ENCODE data around the gene MAP1B.
"Not testable (repeated sequence)": the region's sequence is repeated elsewhere in the genome, so short reads cannot be mapped to it uniquely, and the experiment has no call there.

Gene MAP1B

DNA sequence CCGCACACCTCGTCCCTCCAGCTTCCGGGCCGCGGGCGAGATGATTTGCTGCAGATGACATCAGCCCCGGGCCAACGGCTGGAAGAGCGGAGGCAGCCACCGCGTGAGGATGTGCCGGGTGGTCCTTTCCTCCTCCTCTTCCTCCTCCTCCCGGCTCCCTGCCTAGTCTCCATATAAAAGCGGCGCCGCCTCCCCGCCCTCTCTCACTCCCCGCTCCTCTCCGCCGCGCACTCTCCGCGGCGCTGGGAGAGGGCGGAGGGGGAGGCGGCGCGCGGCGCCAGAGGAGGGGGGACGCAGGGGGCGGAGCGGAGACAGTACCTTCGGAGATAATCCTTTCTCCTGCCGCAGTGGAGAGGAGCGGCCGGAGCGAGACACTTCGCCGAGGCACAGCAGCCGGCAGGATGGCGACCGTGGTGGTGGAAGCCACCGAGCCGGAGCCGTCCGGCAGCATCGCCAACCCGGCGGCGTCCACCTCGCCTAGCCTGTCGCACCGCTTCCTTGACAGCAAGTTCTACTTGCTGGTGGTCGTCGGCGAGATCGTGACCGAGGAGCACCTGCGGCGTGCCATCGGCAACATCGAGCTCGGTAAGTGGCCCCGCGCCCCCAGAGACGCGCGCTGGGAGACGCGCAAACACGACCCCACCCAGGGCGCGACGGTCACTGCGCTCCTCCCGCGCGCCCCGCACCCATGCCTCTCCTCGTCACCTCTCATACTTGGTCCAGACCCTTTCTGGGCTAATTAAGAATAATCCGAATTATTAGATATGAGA is at the start of gene MAP1B:
MAP1B (plus strand) TSS at position 345 of the 770 bp plus-strand sequence; CDS start at position 402, 57 bp downstream.
- no peak for DNase-seq (ENCODE audit: low read depth in 1 of 2, low spot score in 1 of 2)

DNA sequence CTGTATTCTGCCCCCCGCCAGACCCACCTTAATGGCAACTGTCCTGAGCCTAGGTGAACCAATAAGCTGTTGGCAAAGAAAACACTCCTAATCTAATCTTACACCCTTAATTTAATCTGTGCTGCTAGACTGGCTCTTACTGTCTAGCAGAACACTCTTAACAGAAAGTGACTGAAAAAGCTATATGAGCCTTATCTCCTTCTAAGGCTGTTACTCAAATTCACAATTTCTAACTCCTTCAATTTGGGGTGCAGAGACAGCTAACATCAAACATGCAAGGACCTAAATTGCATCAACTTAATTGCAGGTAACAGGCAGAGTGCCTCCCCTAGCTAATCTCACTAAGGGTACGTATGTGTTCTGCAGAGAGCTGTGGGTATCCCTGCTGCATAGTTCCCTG is 49.5 kb upstream of the MAP1B start:
- no peak for DNase-seq (ENCODE audit: low read depth in 1 of 2, low spot score in 1 of 2)

DNA sequence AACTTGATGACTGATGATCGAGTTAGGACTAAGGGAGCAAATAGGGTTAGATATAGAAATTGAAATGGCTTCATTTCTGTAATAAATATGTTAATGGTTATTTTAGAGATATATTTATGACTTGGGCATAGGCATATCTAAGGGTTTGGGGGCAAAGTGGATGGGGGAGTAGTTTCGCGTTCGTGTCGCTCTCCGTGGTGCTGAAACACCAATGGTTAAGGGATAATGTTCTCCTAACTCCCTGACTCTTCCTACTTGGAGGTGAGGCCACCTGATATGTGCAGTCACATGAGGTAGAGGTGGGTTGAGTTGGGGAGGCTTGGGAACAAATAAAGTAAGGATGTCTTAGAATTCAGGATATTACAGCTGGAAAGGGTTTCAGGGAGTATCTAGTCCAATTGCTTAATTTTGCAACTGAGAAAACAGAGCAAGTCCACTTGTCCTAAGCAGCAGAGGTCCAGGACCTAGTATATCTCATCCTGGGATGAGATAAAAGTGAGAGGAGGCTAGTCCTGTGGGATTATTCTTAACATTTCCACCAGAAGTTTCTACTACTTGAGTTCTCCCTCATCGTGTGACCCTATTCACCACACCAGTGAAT is 44.0 kb upstream of the MAP1B start:
- no peak for DNase-seq (ENCODE audit: low read depth in 1 of 2, low spot score in 1 of 2)

DNA sequence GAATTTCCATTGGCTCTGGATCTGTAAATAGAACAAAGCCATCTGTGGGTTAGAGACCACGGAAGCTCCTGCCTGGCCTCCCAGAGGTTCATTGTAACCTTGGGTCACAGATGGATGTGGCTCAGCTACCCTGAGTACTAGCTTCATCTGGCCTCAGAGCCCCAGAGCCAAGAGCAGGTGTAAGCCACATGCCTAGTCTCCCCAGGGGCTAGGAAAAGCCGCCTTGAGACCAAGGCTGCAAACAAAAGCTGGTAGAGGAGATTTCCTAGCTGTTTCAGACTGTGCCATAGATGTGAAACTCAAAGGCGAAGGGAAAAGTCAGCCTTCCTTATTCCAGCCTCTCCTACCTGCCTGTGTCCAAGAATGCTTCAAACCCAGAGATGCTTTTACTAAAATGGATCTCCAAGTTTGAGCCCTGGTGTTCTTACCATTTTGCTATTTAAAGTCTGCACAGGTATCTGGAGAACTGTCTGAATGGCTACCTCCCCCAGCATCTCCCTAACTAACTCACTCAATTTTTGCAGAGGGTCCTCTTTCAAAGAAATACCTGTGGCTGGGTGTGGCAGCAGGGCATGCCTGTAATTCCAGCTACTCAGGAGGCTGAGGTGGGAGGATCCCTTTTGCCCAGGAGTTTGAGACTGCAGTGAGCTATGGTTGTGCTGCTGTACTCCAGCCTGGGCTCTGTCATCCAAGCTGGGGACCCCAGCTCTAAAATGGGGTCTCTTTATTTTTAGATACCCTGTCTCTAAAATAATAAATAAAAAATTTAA is 42.3 kb upstream of the MAP1B start:
- no peak for DNase-seq (ENCODE audit: low read depth in 1 of 2, low spot score in 1 of 2)

DNA sequence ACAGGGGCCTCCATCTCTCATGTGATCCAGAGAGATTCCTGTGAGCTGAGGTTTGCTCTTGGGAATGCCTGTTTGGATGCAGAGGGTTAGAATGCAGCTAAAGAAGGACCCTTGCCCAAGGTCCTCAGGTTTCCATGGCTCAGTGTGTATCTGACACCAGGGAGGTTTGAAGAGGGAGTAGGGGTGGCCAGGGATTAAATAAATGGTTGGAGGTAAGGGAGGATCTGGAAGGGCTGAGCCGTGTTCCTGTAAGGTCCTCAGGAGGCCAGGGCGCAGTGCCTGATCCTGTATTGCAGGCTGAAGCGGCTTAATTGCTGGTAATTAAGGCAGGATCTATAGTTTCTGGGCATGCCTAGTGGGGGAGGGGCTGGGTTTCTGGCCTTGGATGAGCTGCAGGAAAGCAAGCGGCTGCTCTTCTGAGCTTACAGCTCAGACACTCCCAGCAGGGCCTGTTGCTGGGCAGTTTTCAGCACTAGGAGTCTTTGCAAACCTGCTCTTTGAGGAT is 41.5 kb upstream of the MAP1B start:
- DNase-seq (ENCODE audit: low read depth in 1 of 2, low spot score in 1 of 2) = no peak

DNA sequence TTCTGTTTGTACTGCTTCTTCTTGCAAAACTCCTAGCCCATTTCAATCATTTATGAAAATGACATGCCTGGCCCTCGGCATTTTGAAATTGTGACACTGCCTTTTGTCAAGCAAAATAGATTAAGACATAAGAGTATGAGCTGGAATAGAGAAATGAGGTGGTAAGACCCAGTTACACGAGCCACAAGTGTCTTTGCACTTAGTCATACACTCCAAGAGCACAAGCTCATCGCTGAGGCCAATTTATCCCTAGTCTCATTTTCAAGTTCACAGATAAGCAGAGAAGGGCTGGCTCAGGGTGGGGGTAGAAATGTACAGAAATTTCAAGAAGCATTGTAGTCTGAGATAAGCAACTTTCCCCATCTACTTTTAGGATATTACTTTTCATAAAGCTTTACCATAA is 40.6 kb upstream of the MAP1B start:
- no peak for DNase-seq (ENCODE audit: low read depth in 1 of 2, low spot score in 1 of 2)

DNA sequence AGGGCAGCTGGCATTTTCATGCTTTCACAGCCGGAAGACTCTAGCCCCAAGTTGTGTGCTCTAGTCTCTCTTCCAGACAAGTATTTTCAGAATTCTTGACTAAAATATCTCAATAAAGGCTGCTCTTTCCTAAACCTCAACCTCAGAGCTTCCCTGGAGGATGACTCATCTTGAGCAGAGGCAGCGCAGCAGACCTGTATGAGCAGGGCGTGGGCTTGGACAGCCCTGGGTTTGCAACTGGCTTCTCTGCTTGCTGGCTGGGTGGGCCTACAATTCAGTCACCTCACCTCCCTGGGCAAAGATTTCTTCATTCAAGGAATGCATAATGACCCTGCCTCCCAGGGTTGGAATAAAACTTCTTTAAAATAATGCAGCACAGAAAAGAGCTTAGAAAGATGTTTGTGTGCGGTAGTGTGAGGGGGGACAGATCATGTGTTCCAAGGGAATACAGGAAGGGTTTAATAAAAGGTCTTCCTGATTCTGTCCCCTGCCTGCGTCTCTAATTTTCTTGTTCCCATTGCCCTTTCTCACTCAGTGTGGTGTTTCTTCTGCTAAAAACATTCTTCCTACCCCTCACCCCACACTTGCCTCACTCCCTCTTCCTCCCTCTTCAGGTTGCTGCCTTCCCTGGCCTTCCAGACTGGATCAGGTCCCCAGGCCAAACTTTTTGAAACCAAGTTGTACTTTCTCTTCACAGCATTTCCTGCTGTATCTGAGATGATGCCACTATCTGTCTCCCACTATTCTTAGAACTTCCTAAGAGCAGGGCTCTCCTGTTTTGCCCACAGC is 39.4 kb upstream of the MAP1B start:
- DNase-seq (ENCODE audit: low read depth in 1 of 2, low spot score in 1 of 2) = no peak

DNA sequence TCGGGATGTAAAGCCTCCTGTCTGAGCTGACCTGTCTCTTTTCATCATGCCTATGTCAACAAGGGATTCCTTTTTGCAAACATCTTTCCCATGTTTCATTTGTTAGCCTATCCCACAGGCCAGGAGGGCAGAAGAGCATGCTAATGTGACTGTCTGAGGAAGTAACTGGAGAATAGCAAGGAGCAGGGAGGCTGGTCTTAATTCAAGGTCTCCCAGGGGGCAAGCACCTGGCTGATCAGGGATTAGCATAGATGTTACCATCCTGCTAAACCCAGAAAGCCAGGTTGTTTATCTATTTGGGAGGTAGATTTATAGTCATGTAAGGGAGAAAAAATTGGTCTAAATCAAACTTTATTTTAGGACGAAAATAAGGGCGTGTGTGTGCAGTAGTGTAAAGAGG is 36.7 kb upstream of the MAP1B start:
- no peak for DNase-seq (ENCODE audit: low read depth in 1 of 2, low spot score in 1 of 2)

DNA sequence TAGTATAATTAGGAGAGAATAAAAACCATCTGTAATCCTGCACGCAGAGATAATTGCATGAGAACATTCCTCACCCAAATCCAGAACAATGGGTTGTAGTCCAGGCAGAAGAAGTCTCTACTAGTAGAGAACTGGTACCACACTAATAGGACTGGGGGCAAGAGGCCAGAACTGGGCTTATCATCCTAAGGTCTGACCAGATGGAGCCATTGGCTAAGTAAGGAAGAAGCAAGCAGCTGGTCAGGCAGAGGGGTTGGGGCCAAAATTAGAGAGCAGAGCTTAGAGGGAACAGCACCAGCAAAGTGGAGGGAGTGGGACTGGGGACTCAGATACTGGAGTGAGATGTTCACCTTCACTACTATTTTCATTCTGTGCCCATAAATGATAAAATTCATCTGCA is 35.4 kb upstream of the MAP1B start:
- DNase-seq (ENCODE audit: low read depth in 1 of 2, low spot score in 1 of 2) = no peak

DNA sequence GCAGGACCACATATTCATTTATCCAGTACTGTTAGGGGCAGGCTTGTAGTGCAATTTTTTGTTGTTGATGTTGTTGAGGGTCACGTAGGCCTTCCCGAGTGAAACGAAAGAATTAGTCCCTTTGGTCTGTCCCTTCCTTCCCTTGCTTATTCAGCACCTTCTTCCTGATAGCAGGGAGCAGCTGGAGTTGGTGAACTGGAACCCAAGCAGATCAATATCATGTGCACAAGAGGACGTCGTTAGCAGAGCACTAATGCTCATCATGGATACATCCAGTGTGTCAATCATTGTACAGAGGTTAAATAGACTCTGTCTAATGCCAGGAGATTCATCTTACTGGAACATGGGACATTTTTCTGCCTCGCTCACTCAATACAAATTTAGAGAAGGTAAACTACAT is 33.0 kb upstream of the MAP1B start:
- no peak for DNase-seq (ENCODE audit: low read depth in 1 of 2, low spot score in 1 of 2)

DNA sequence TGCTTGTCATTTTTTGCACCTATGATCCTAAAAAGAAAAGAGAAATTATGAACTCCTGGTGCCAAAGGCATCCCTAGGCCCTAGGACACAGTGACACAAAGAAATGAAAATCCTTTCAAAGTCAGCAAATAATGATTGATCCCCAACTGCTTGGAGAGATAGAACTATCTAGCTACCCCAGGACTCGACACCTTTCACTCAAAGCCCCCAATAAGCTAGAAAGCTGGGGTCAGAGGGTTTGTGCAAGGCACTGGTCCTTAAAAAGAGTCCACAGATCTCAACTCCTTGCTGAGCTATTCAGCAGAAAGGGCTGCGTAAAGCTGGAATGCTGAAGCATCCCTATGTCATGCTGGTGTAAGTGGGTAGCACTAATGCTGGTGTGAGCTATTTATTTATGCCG is 31.8 kb upstream of the MAP1B start:
- DNase-seq (ENCODE audit: low read depth in 1 of 2, low spot score in 1 of 2) = no peak

DNA sequence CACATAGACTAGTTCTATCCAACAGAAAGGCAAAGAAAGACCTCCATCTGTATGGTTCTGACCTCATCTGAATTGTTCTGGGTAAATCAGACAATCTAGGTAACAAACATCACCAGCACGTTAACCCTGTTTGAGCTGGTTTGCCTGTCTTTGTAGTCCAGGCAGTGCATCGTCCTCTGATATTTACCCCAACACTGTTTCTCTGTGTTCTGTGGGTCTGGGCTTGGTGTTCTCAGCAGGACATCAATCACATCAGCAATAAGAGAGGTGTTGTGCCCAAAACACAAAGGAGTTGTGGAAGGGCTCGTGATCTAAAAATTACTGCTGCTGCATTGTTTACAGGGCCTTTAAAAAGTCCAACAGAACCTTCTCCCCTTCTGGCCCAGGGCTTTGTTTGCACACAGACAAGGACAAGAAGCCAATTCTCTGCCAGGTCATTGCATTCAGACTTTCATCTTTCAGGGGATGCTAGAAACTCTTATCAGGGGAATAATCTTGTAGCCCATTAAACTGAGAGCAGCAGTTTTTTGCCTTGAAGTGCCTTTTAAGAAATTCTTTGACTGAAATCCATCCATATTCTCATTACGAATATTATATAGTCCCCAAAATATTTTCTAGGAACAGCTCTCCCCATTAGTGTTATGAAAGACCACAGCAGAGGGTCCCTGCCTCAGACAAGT is 30.5 kb upstream of the MAP1B start:
- DNase-seq (ENCODE audit: low read depth in 1 of 2, low spot score in 1 of 2) = no peak

DNA sequence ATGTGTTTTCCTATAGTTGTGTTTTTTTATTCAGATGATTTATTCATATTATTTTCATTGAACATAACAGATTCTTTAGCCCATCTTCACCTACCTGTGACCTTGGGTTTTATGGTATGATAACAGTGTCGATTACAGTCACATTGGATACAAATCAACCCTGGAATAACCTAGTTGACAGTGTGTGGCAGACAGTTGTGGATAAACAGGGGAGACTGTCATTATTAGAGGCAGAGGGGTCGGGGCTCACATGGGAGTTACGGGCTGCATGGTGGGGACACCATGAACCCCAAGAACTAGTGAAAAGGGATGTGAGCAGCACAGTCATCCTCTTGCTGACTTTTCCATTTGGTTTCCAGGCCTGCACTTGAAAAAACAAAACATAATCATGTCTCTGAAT is 29.9 kb upstream of the MAP1B start:
- no peak for DNase-seq (ENCODE audit: low read depth in 1 of 2, low spot score in 1 of 2)

DNA sequence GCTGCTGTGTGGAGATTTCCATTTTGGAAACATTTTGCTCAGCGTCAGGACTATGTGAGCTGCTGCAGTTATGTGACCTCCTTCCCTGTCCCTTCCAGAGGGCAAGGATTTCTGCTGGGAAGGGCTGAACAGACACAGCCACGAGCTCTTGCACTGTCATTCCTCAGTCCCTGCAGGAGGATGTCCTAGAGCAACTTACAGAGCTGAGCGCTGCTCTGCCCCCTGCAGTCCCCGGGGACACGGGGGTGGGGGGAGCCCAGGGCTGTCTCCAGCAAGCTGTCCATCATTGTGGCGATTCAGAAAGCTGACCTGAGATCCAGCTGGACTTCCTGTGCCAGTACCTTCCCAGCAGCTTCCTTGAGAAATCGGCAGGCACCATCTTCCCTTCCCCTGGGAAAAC is 28.0 kb upstream of the MAP1B start:
- no peak for DNase-seq (ENCODE audit: low read depth in 1 of 2, low spot score in 1 of 2)

DNA sequence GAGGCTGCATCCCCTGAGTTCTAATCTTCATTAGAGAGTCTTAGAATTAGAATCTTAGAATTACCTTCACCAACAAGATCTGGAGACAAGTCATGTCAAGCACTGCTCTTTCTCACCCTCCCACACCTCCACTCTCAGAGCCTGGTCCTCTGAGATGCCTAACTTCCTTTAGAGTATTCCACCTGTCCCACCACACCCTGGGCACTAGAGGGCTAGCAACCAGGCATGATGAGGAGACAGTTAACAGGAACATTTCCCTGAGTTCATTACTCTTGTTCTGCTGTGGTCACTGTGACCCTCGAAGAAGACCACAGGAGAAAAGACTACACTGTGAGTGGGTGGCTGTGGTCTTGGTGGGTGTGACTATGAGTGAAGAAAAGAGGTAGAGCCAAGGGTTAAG is 25.2 kb upstream of the MAP1B start:
- no peak for DNase-seq (ENCODE audit: low read depth in 1 of 2, low spot score in 1 of 2)

DNA sequence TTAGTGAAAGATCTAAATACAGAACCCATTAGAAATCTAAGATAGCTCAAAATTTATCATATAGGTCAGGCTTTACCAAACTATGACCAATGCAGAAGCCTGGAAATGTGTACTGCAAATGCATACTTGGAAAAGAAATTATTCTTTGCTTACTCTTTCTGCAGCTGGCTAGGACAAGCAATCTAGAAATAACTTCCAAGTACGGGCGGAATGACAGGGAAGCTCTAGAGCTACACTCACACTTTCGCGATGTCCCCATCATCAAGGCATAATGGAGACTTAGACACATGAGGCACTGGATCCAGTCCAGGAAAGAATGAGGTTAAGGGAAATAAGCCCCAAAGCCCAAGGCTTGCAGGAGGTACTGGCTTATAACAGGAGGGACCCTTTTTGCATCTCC is 22.4 kb upstream of the MAP1B start:
- DNase-seq (ENCODE audit: low read depth in 1 of 2, low spot score in 1 of 2) = no peak

DNA sequence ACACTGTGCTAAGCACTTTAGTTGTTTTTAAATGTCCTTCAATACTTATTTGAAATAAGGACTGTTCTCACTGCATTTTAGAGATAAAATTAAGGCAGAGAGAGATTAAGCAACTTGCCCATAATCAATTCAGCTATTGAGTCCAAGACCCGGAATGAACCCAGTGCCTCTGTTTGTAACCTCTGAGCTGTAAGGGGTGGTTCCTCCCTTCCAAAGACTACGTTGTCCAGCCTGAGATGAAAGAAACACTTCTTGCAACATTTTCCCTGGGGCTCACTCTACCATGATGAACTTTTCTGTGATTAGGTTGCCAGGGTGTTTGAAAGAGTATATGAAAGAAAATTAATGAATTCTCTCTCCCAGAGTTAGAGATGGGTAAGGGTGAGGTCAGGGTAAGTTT is 22.0 kb upstream of the MAP1B start:
- no peak for DNase-seq (ENCODE audit: low read depth in 1 of 2, low spot score in 1 of 2)

DNA sequence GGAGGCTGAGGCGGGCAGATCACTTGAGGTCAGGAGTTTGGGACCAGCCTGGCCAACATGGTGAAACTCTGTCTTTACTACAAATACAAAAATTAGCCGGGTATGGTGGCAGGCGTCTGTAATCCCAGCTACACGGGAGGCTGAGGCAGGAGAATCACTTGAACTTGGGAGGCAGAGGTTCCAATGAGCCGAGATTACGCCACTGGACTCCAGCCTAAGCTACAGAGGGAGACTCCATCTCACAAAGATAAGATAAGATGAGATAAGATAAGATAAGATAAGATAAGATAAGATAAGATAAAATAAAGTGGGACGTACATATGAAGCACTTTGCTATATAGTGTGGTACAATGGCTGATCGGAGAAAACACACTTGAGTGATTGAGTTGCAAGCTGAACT is 17.6 kb upstream of the MAP1B start:
- DNase-seq (ENCODE audit: low read depth in 1 of 2, low spot score in 1 of 2) = not testable (repeated sequence)

DNA sequence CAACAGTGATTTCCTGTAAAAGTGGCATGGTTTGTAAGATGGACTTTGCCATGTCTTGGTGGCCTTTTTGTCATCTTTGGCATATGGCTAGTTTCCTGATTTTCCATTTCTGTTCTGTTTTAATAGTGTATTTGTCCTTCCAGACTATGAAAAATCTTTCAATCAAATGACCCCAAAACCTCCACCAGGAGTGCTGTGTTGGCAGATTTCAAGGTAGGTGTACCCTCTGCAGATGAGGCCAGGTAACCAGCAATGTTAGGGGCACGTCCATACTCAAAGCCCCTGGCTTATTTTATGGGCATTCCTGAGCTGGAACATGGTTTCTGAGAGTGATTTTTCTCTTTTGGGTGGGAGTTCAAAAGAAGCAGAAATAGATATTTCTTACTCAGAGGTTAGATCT is 15.2 kb upstream of the MAP1B start:
- no peak for DNase-seq (ENCODE audit: low read depth in 1 of 2, low spot score in 1 of 2)

DNA sequence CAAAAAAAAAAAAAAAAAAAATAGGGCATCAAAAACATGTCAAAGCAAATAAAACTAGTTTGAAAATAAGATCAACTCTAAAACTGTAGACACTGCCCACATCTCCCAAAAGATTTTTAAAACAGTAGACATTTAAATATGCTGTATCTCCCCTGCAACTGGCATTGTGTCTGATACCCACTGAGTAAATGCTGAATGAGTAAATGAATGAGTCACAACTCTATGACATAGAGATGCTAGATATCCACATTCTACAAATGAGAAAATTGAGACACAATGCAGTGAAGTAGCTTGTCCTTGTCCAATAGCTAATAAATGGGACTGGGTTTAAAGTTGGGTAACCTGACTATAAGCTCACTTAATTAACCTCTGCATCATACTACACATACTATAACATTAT is 14.1 kb upstream of the MAP1B start:
- no peak for DNase-seq (ENCODE audit: low read depth in 1 of 2, low spot score in 1 of 2)

DNA sequence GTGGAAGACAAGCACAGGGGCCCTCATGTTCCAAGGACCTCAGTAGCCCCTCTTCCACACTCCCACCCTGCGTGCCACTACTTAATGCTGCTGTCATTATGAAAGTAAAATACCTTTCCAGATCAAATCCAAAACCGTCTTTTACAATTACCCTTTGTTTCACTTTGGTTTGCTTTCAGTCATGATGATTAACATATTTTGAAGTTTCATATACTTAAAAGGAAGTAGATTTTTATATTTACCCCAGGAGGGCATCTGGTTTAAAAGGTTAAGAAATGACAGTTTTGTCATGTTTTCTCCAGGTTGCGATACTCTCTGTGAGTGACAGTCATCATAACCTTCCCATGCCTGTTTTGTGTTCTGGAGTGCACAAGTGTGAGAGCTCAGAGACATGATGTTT is 13.5 kb upstream of the MAP1B start:
- DNase-seq (ENCODE audit: low read depth in 1 of 2, low spot score in 1 of 2) = no peak

Measured in activated T-helper 1 cell treated with anti-CD3 and anti-CD28 coated beads, Interleukin-2, amount 50 U/mL, for 16 hours (primary cell).